Osteoblast (primary cell): ENCODE results near the gene COL2A1. TPM values are rescaled to one million over a fixed set of nuclear protein-coding genes. Genes with fewer than 3 reads are reported as not detected.
A peak's percentile ranks its signal among the peaks of the same experiment; 100 is the strongest.

ENCODE experiments used
- DNase-seq: peaks from one replicate; pipeline ENCODE4 v3.0.0; 2011; ENCODE audit warnings: low spot score, mixed read lengths; ENCODE audit not compliant: insufficient read length; ENCODE audit errors: missing footprints
- H2AFZ ChIP-seq: 2 replicates; pipeline ENCODE4 v1.6.0; 2011; ENCODE audit warnings: mild to moderate bottlenecking, low read length
- H3K27ac ChIP-seq: 2 replicates; pipeline ENCODE4 v1.5.1; 2011; ENCODE audit warnings: mild to moderate bottlenecking, low read depth, low read length, moderate library complexity
- H3K27me3 ChIP-seq: 2 replicates; pipeline ENCODE4 v1.6.0; 2012; ENCODE audit warnings: mild to moderate bottlenecking, control low read depth, inconsistent platforms, low read length, moderate library complexity; ENCODE audit not compliant: insufficient read depth
- H3K36me3 ChIP-seq: 2 replicates; pipeline ENCODE4 v1.5.1; 2011; ENCODE audit warnings: mild to moderate bottlenecking, low read length, control low read depth, moderate library complexity; ENCODE audit not compliant: insufficient read depth
- H3K4me1 ChIP-seq: 2 replicates; pipeline ENCODE4 v1.5.1; 2011; ENCODE audit warnings: mild to moderate bottlenecking, low read length, control low read depth, moderate library complexity; ENCODE audit not compliant: insufficient read depth
- H3K4me2 ChIP-seq: 2 replicates; pipeline ENCODE4 v1.6.0; 2011; ENCODE audit warnings: mild to moderate bottlenecking, low read length; ENCODE audit not compliant: insufficient read depth
- H3K4me3 ChIP-seq: fragments of 200-600 bp; sonication (generic); 3 replicates; pipeline ENCODE4 v1.5.1; 2012; ENCODE audit warnings: mild to moderate bottlenecking, low read length, inconsistent platforms; ENCODE audit not compliant: insufficient read depth
- H3K79me2 ChIP-seq: 2 replicates; pipeline ENCODE4 v1.6.0; 2012; ENCODE audit warnings: mild to moderate bottlenecking, low read length, control low read depth, inconsistent platforms; ENCODE audit not compliant: insufficient read depth
- H3K9me3 ChIP-seq: 2 replicates; pipeline ENCODE4 v1.5.1; 2011; ENCODE audit warnings: low read depth, low read length, control low read depth
- H4K20me1 ChIP-seq: 2 replicates; pipeline ENCODE4 v1.6.0; 2012; ENCODE audit warnings: mild to moderate bottlenecking, low read length, control low read depth; ENCODE audit not compliant: insufficient read depth
- total RNA-seq: library from RNA; depleted of rRNA; stranded (reverse); fragments of >200 nt; gene quantifications from 2 replicates; pipeline ENCODE4 v1.2.3, GENCODE V29; 2012
- TF ChIP-seq, protein P1 (sequence below): IDR thresholded peaks from 2 replicates; pipeline ENCODE4 v1.5.1; 2011; ENCODE audit warnings: mild to moderate bottlenecking, low read depth, low read length, moderate library complexity; ENCODE audit errors: extremely low read depth

Gene COL2A1
- total RNA-seq, 1 donor = under 0.01 TPM

DNA sequence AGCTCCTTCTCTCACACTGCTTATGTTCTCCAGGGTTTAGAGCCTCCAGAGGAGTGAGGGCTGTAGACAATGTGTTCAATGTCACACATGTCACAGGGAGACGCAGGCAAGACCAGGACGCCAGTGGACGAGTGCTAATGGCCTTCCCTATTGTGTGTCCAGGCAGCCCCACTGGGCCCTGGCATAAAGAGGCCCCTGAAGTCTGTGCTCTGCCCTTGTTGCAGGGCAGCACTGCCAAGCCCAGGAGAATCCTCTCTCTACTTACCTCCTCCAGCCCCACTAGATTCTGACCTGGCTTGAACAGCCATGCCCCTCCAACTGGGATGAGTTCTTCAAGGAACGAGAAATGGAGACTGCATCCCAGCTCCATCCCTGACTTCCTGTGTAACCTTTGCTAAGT lies 65.7 kb downstream of the COL2A1 start:
- no peak overlapping the region for H3K4me3 ChIP-seq
- H3K27me3 ChIP-seq = peaks cover 9% of the 10 kb centered on the region
- TF ChIP-seq, protein P1, sequence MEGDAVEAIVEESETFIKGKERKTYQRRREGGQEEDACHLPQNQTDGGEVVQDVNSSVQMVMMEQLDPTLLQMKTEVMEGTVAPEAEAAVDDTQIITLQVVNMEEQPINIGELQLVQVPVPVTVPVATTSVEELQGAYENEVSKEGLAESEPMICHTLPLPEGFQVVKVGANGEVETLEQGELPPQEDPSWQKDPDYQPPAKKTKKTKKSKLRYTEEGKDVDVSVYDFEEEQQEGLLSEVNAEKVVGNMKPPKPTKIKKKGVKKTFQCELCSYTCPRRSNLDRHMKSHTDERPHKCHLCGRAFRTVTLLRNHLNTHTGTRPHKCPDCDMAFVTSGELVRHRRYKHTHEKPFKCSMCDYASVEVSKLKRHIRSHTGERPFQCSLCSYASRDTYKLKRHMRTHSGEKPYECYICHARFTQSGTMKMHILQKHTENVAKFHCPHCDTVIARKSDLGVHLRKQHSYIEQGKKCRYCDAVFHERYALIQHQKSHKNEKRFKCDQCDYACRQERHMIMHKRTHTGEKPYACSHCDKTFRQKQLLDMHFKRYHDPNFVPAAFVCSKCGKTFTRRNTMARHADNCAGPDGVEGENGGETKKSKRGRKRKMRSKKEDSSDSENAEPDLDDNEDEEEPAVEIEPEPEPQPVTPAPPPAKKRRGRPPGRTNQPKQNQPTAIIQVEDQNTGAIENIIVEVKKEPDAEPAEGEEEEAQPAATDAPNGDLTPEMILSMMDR = no peak
- no peak overlapping the region for H3K4me2 ChIP-seq
- peaks cover 3% of the 10 kb centered on the region for H3K4me1 ChIP-seq
- no peak overlapping the region for H3K27ac ChIP-seq
- H4K20me1 ChIP-seq = no peaks in the 10 kb centered on the region
- H2AFZ ChIP-seq = no peak overlapping the region
- DNase-seq = no peak
- no peaks in the 10 kb centered on the region for H3K79me2 ChIP-seq
- H3K36me3 ChIP-seq = no peaks in the 10 kb centered on the region
- no peaks in the 10 kb centered on the region for H3K9me3 ChIP-seq

DNA sequence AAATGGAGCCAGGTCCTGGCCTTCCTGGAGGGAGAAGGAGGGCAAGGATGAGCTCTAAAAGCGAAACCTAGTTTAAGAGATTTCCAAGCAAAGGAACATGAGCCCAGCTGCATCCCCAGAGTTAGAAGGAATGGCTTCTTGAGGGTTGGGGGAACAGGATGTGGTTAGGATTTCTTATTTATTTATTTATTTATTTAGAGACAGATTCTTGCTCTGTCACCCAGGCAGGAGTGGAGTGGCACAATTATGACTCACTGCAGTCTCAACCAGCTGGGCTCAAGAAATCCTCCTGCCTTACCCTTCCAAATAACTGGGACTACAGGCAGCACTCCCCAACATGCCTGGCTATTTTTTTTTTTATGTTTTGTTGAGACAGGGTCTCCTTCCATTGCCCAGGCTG lies 66.2 kb downstream of the COL2A1 start:
- TF ChIP-seq, protein P1 = no peak
- no peaks in the 10 kb centered on the region for H3K36me3 ChIP-seq
- no peak overlapping the region for H2AFZ ChIP-seq
- H3K9me3 ChIP-seq = no peaks in the 10 kb centered on the region
- no peak overlapping the region for H3K4me2 ChIP-seq
- H3K27me3 ChIP-seq = peaks cover 9% of the 10 kb centered on the region
- H3K4me1 ChIP-seq = peaks cover 3% of the 10 kb centered on the region
- no peaks in the 10 kb centered on the region for H4K20me1 ChIP-seq
- DNase-seq = no peak
- no peak overlapping the region for H3K27ac ChIP-seq
- H3K4me3 ChIP-seq = no peak overlapping the region
- H3K79me2 ChIP-seq = no peaks in the 10 kb centered on the region

GRCh38 chr12:47935184-47935583 lies 69.1 kb downstream of the COL2A1 start:
- no peaks in the 10 kb centered on the region for H3K79me2 ChIP-seq
- no peaks in the 10 kb centered on the region for H3K9me3 ChIP-seq
- peaks cover 8% of the 10 kb centered on the region for H3K27me3 ChIP-seq
- peaks cover 3% of the 10 kb centered on the region for H3K4me1 ChIP-seq
- no peak overlapping the region for H3K4me3 ChIP-seq
- H2AFZ ChIP-seq = peak overlapping the region; percentile 57
- TF ChIP-seq, protein P1 = no peak
- H3K4me2 ChIP-seq = no peak overlapping the region
- H4K20me1 ChIP-seq = no peaks in the 10 kb centered on the region
- H3K36me3 ChIP-seq = no peaks in the 10 kb centered on the region
- no peak for DNase-seq
- no peak overlapping the region for H3K27ac ChIP-seq

DNA sequence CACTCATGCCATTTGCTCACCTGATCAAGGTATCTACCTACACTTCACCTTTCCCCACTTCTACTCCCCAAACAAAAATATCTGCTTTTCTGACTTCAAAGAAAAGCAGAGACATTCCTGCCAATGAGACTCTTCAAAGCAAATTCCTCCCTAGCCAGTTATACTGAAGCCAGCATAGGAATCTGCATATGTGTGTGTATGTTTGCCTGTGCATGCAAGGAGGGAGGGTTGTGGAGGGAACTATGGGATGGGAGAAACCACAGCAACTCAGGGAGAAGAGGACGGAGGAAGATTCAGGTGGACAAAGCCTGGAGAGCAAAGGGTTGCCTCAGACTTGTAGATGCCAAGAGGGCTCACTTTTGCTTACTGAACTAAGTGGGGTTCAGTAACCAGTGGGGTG lies 73.1 kb downstream of the COL2A1 start:
- Histone ChIP-seq H3K4me2 (no peak overlapping the region), H3K4me1 (peaks cover 3% of the 10 kb centered on the region), H3K36me3 (no peaks in the 10 kb centered on the region), H4K20me1 (no peaks in the 10 kb centered on the region), H3K79me2 (no peaks in the 10 kb centered on the region), H3K9me3 (no peaks in the 10 kb centered on the region), H3K27ac (no peak overlapping the region), H3K4me3 (no peak overlapping the region), H3K27me3 (peaks cover 33% of the 10 kb centered on the region), H2AFZ (no peak overlapping the region)
- no peak for DNase-seq
- TF ChIP-seq, protein P1 = no peak
